ENCODE measurements around the gene MAPKBP1.

The MAPKBP1 gene

DNA sequence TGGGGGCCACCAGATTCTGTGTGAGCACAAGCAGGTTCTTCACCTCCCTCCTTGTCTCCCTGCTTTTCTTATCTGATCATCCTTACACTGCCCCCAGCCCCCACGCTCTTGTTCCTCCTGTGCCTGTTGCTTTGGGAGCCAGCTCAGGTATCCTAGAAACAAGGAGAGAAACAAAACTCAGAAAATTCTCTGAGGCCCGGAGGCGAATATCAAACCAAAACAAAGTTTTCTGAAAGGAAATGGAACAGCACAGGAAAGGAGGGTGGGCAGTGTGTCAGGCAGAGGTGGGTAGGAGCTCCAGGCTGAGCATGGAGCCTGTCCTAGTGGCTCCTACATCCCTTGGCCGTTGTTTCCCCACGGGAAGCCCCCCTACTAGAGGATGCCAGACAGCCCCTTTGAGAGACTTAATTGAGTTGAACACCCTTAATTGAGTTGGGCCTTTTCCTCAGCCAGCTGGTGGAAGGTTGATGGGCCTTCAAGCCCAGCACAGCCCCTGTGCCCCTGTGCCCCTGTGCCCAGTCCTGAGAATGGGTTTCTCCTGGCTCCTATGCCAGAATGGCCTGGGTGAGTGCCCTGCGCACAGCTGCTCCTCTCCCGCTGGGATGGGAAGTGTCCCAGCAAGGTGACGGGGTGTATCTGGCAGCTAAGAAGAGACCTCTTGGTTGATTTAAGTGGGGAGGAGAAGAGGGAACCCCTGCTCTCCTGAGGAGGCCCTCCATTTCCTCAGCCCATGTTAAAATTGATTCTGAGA lies 30.8 kb downstream of the MAPKBP1 start:
- TF ChIP-seq ZFX (IDR thresholded peaks at IDR 0.05; ENCODE audit: borderline replicate concordance) (no peak), CTCF (IDR thresholded peaks at IDR 0.05) (no peak)
- H3K27ac ChIP-seq, result no peak overlapping the region

DNA sequence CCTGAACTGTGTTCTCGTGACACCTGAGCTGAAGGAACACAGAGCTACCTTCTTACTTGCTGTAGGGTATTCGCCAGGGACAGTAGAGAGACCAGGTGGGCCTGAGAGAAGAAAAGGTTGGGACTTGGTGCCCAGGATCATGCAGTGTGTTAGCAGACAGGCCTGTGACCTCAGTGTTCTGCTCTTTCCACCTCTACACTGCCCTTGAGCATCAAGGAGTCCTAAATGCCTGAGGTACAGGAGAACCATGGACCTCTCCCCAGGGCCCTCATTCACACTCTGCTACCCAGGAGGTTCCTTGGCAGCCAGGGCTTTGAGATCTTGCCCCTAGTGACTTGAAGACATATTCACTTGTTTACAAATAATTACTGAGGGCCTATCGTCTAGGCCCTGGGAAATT lies 31.4 kb downstream of the MAPKBP1 start:
- TF ChIP-seq CTCF (IDR thresholded peaks at IDR 0.05) (no peak), ZFX (IDR thresholded peaks at IDR 0.05; ENCODE audit: borderline replicate concordance) (no peak)
- no peak overlapping the region for H3K27ac ChIP-seq

DNA sequence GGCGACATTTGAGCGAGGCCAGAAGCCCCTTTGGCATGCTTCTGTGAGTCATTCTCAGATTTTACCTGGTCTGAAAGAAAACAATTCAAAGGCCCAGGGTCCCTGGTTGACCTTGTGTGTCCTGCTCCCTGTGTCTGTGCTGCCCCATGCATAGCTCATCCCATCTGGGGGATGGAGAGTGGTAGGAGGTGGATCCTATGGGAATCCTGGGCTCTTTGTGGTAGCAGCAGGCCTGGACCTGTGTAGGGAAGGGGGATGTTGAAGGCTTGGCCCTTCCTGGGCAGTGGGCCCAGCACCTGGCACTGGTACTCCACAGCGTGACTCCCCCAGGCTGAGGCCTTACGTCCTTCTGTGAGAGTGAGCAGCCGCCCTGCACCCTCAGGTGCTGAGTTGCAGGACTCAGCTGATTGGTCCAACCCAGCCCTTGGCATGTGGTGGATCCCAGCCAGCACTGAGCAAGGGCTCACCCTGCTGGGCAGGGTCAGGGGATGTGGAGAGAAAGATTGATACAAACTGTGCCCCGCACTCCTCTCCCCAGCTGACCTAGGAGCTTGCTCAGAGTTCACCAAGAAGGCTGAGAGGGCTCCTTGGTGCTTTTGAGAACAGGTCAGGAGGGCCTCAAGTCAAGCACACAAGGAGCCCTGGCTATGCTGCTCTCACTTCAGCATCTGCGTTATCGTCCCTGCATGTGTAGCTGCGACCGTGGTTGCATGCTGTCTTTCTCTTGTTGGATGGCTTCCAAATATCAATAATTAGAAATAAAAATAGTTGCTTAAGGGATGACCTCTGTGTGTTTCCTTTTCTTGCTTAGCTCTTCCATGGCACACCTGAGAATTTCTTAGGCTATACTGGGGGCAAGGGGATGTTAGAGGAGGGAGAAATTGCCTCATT lies 32.3 kb downstream of the MAPKBP1 start:
- TF ChIP-seq CTCF (IDR thresholded peaks at IDR 0.05) (peak; percentile 34; the same call in 1 of the 2 replicates), ZFX (IDR thresholded peaks at IDR 0.05; ENCODE audit: borderline replicate concordance) (no peak)
- H3K27ac ChIP-seq, result no peak overlapping the region

DNA sequence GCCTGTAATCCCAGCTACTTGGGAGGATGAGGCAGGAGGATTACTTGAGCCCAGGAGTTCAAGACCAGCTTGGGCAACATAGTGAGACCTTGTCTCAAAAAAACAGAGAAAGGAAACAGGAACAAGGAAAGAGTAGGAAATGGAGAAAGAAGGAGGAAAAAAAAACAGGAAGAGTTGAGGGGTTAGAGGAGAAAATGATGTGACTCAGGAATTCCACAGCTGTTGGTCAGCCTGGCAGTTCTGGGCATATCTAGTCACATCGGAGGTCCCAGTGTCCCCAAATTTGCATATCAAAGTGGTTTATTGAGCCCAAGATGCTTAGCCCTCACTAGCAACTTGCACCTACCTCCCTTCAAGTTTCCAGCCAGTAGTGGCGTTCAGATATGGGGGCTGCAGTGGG lies 34.8 kb downstream of the MAPKBP1 start:
- no peak for TF ChIP-seq CTCF (IDR thresholded peaks at IDR 0.05)
- H3K27ac ChIP-seq, result no peak overlapping the region

GRCh38 chr15:41809526-41810220 lies 35.4 kb downstream of the MAPKBP1 start:
- TF ChIP-seq ZFX (IDR thresholded peaks at IDR 0.05; ENCODE audit: borderline replicate concordance), result no peak
- TF ChIP-seq CTCF (IDR thresholded peaks at IDR 0.05), result no peak

GRCh38 chr15:41810651-41811431 lies 36.6 kb downstream of the MAPKBP1 start:
- TF ChIP-seq CTCF (IDR thresholded peaks at IDR 0.05) (no peak), ZFX (IDR thresholded peaks at IDR 0.05; ENCODE audit: borderline replicate concordance) (no peak)
- H3K27ac ChIP-seq, result no peak overlapping the region

More at GRCh38 chr15:41809526-41810220, 35.4 kb downstream of the MAPKBP1 start:
- no peak overlapping the region for H3K27ac ChIP-seq

Data from 22Rv1 (cell line).